ENCODE measurements around the gene FLRT1.
A peak's percentile ranks its signal among the peaks of the same experiment; 100 is the strongest.

FLRT1 gene

DNA sequence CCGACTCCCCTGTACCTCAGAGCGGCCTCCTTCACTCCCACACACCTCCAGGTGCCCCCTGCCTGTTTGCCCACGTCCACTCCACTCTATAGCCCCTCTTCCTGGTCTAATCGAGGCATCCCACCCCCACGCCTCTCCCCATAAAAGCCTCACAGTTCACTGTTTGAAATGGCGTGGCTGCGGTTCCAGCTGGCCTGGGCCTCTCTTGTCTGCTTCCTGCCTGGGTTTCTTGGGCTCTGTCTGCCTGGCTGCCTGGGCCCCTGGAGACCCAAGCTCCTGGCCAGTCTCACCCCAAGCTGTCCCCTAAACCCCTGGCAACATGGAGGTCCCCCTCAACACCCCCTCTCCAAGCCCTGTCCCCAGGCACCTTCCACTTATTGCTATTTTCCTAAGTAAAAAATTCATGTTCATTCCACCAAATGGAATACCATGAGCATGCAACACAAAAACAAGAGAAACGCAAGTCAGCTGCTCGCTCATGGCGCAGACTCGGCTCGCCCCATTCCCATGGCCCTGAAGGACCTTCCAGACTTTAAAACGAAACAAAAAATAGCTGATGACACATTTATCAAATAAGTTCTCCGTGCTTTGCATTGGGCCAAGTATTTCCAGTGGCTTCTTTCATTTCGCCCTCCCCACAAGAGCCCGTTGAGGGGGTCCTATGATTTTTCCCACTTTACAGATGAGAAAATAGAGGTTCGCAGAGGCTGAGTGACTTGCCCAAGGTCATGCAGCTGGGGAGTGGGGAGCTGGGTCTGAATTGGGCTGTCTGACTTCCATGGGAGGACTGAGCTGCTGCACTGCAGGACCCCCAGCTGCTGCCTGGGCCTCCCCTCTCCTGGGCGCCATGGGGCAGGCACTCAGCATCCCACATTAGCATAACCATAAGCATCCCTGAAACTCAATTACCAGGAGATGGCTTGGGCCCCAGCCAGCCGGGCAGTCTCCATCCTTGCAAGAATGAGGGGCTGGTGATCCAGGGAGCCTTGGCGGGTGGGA is 11.7 kb upstream of the FLRT1 start:
- DNase-seq (ENCODE audit: low spot score), result no peak

DNA sequence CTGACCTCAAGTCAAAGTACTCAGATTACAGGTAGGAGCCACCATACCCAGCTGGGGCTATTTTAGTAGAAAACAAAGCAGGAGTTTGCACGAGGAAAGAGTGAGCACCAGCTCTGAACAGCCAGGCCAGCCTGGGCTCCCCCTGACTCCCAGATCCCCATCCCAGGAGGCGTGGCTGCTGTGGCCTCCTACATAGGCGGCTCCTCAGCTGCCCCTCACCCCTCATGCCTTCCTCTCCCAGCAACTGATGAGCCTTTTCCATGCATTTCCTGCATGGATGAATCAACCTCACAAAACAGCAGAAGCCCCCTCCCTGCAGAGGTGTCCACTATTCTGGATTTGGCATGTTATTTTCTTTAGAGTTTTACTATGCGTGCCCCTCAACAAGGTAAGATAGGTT is 10.5 kb upstream of the FLRT1 start:
- DNase-seq (ENCODE audit: low spot score), result peak; percentile 55

DNA sequence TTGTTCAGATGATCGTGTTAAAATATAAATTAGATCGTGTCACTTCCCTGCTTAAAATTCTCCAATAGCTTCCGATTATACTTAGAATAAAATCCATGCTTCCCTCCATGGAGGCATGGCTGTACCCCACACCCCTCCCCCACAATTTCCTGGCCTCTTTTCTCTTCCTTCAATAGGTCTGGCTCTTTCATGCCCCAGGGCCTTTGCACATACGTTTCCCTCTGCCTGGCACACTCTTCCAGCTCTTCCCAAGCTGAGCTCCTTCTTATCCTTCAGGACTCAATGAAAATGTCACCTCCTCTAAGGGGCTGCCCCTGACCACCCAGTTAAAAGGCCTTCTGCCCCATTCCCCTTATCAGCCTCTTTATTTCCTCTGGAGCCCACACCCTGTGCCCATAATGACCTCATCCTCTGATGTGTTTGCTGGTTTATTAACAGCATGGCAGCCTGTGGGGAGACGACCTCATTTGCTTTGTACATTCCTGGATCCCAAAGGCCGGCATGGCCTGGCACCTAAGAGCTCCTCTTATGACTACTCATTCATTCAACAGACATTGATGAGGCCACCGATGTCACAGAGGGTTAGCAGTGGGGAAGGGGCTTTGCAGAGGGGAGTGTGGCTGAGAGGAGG is 9.0 kb upstream of the FLRT1 start:
- DNase-seq (ENCODE audit: low spot score), result no peak

DNA sequence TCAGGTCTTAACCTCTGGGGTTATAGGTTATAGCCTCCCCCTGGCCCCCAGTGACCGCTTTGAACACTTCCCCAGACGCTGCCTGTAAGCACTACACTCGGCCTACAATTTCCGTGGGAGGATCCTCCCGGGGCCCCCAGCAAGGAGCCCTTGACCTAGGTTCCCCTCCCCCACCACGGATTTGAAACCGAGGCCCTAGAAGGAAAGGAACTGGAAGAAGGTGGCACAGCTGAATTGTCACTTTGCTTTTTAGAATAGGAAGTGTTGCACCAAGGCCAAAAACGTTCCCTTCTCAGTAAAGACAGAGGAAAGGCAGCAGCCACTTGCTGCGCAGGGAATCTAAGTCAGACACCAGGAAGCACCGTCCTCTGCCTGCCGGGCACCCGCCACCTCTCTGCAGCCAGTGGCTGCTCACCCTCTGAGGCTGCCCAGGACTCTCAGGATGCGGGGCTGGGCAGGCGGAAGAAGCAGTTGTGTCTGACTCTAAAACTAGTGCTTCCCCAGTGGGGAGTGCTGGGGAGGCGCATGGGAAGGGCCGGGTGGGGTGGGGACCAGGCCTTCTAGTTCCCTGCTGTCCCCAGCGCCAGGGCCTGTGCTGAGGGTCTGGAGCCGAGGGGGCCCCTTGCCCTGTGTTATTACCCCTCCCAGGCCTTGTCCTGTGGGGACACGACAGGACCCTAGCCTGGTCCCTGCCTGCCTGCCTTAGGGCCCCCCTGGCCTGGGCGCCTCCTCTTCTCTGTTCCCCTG is 7.9 kb upstream of the FLRT1 start:
- no peak for DNase-seq (ENCODE audit: low spot score)

DNA sequence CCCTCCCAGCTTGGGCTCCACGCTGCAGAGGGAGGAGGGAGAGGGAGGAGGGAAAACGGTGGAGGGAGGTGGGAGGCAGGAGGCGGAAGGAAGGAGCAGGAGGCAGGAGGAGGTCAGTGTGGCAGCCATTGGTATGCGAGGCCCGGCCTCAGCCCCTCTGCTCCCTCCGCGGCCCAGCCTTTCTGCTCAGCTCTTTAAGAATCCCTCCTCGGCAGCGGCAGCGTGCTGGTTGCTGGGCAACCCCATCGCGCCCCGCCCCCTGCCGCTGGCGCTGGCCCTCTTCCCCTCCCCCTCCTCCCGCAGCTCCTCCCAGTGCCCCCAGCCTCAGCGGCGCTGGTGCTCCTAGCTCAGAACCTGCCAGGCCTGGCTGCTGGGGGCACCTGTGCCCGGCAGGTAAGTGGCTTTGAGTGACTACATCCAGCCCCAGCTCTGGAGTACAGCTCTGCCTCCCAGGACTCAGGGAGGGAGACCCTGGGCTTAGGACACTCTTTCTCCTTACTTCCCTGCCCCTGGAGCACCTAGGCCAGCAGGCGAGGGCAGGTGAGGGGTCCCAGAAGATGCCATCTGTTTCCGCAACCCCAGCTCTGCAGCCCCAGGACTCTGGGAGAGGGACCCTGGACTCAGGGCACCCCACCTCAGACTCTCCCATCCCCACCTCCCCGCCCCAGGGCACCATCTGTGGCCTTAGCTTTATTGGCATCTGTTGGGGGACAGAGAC is 7.2 kb upstream of the FLRT1 start:
- DNase-seq (ENCODE audit: low spot score), result peak; percentile 83

DNA sequence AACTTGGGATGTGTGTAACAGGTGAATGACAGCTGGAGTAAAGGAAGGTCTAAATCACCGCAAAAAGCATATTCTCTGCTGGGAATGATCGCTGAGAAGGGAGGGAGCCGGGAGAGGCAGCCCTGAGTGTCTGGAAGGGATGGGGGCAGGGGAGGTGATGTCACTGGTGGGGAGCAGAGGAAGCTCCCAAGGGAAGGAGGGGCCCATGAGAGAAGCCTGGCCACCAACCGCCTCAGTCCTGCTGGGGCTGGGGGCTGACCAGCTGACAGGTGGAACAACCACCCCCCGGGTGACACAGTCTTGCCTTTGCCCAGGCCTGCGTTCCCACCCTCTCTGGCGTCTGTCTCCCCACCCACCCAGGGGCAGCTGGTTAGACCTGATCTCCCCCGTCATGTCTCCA is 6.0 kb upstream of the FLRT1 start:
- no peak for DNase-seq (ENCODE audit: low spot score)

DNA sequence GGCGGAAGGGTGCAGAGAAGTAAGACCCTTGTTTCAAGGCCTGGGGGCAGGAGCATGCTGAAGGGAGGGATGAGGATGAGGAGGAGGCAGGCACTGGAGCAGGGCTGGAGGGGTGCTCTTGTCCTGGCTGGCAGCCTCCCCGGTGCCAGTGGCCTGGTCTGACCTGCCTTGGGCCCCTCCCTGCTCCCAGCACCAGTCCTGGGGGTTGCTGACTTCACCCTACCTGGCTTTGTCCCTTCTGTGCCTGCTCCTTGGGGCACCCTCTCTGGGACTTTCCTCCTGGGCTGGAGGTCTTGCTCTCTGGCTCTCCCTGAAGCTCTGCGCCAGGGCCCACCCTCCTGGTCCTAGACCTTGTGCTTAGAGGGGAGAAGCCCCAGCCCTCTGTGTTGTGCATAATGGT is 4.7 kb upstream of the FLRT1 start:
- no peak for DNase-seq (ENCODE audit: low spot score)

DNA sequence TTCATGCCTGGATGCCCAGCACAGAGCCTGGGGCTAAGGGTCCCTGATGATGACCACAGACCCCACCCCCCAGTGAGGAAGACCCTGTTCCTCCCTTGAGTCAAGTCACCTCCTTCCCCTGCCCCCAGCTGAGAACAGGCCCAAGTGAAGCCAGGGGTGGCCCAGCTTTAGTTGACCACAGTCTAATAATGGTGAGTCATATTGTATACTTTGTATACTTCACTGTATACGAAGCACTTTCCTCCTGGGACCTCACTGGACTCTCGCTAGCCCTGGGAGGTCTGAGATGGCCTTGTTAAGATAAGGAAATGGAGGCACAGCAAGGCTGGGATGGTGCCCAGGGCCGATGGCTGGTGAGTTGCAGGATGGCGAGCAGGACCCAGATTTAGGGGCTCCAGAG is 3.7 kb upstream of the FLRT1 start:
- no peak for DNase-seq (ENCODE audit: low spot score)

DNA sequence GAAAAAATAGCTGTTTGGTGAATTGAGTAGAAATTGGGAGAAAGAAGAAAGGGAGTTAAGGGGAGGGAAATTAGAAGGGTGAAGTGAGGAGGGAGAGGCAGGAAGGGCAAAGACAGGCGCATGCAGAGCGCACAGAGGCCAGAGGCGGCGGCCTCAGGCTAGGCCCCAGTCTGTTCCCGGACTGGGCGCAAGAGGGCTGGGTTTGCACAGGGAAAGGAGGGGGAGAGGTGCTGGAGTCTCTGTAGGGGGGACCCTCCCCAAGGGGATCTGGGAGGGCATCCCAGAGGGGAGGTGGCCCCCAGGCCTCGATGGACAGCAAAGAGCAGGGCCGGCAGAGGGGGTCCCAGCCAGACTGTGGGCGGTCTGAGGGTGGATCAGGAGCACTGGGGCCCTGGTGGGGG is 1.3 kb upstream of the FLRT1 start:
- DNase-seq (ENCODE audit: low spot score), result no peak

DNA sequence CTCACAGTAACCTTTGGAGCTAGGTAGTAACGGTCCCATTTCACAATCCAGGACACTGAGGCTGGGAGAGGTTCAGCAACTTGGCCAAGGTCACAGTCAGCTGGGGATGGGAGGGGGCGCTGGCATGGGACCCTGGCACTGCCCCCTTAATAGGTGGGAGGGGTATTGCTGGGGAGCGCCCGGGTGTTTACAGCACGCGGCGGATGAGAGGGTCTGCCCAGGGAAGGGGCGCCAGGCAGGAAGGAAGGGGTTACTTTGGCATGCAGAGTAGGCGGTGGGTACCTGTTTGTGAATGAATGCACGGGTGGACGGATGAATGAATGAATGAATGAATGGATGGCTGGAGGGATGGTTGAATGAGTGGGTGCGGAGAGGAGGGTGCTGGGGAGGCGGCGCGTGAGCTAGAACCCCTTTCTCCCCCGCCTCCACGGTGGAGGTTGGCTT is 628 bp upstream of the FLRT1 start:
- DNase-seq (ENCODE audit: low spot score), result no peak

DNA sequence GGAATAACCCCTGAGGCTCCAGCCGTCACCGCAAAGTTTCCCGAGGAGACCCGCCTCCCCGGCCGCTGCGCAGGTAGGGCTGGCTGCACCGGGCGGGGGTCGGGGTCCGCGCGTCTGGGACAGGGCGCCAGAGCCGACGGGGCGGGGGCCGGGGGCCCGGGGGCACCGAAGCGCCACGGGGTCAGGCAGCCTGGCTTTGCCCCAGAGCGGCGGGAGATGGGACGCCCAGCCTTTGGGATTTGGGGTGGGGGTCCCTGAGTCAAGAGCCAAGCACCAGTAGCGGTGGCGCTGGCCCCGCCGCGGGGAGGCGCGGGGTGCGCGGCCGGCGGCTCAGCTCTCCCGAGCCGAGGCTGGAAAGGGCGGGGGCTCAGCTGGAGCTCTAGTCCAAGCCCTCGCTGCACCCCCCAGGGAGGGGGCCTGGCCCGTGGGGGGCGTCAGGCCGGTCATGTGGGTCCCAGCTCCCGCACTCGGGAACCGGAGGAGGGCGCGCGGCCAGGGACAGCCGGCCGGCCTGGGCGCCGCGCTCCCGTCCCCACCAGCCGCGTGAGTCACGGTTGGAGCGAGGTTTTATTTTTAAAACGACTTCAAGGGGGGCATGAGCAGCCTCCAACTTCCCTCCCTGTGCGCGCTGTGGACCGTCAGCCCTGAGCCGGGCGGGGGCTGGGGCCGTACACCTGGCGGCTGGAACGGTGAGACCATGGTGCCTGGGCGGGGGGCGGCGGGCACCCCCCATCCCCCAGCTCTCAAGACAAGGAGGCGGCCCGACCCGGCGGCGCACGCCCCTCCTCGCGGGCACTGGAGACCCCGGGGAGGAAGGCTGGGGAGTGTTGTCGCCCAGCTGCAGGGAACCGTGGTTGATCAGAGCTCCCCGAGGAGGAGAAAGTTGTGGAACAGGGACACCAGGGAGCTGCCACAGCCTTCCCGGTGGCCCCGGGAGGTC is 626 bp downstream of the FLRT1 start:
- DNase-seq (ENCODE audit: low spot score), result peak; percentile 68

DNA sequence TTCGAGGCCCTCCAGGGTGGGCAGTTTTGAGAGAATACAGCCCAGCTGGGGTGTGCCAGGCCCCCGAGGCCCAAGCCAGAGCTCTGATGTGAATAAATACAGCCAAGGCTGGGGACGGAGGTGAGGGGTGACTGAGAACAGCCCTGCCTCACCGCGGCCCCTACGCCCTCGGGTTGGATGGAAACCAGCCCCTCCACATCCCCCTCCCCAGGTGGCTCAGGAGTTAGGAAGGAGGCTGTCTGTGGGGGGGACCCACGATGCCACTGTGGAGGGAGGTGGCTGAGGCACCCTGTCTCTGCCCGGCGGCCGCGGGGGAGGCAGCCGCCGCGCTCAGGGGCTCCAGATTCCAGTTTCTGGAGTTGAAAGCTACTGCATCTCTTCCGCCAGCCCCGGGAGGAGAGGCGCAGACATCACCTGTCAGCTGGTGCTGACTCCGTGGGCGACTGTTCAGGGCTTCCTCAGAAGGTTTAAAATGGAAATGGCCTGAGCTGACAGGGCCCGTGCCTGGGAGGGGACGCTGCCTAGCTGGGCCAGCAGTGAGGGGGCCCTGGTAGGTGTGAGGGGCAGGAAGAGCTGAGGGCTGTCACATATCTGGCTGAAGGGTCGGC is 1.4 kb downstream of the FLRT1 start:
- no peak for DNase-seq (ENCODE audit: low spot score)

DNA sequence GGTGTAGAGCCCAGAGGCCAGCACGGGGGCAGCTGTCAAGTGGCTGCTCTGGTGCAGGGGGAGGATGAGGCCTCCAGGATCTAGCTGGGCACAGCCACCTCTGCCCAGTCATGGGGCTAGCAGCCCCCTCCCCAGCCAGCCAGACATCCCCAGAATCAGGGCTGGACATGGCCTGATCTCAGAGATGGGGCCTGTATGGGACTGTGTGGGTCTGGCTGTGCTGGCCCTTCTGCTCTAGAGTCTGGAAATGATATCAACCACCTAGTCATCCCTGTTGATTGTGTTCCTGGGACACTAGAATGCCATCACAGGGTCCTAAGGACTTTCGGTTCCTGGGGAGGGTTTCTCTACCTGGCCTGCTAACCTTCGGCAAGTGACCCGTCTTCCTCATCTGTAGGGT is 2.8 kb downstream of the FLRT1 start:
- no peak for DNase-seq (ENCODE audit: low spot score)

DNA sequence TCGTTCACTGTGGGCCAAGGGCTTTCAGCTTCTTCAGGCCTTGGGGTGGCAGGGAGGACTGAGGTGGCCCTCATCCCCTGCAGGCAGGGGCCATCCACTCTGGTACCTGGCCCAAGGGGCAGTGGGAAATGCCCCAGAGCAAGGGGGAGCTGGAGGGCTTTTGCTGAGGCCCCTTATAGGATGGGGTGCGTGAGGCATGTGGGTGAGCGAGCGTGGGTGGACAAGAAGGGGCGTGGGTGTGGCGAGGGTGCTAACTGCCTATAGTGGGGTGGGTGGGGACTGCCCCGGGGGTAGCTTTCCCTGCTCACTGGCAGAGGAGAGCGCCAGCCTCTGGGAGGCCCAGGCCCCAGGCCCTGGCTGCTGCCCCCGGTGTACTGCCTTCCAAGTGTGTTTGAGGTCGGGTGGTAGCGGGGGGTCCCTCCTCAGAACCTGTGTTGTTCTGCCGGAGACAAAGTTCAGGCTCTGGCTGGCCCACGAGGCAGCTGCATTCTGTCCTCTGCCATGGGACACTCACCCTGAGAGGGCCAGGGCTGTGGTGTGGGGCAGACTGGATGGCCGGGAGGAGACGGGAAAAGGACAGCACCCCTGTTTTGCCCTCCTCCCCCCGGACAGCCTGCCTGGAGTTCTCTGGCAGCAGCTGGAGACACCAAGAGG is 3.4 kb downstream of the FLRT1 start:
- no peak for DNase-seq (ENCODE audit: low spot score)

DNA sequence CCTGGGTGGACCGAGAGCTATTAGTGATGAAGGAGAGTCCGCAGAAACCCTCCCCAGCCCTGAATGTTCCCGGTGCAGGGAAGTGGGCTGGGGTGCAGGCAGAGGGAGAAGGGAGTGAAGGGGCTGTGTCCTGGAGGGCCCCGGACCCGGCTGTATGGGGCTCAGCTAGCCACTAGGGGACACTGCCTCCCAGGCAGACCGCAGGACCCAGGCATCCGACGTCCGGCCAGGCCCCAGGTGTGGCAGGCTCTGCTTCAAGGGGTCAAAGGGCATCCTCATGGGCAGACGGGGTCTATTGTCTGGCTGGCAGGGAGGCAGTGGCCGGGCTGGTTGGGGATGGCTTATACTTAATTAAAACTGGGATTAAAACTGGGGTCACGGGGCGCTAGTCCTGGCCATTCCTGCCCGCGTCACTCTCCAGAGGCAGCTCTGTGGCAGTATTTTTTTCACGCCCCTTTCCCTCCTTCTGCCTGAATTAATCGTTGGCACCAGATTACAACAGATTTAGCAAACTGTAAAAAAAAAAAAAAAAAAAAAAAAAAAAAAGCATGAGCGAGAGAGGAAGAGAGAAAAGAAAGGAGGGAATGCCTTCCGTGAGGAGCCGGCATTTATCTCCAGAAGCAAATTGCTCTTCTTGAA is 5.1 kb downstream of the FLRT1 start:
- DNase-seq (ENCODE audit: low spot score), result peak; percentile 83

DNA sequence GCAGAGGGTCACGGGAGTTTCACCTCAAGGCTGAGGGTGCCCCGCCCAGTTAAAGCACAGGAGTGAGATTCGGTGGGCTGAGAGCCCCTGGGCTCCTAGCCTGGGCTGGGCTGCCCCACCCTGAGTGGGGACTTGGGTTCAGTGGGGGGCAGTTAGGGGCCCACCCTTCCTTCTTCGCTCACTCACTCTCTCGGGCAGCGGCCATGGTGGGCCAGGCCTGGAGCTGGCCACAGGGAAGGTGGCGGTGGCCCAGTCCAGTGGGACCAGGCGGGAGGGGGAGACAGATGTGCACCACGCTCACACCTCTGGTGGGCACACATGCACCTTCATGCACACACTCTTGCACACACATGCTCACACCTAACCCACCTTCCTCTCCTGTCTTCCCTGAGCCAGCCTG is 6.1 kb downstream of the FLRT1 start:
- no peak for DNase-seq (ENCODE audit: low spot score)

DNA sequence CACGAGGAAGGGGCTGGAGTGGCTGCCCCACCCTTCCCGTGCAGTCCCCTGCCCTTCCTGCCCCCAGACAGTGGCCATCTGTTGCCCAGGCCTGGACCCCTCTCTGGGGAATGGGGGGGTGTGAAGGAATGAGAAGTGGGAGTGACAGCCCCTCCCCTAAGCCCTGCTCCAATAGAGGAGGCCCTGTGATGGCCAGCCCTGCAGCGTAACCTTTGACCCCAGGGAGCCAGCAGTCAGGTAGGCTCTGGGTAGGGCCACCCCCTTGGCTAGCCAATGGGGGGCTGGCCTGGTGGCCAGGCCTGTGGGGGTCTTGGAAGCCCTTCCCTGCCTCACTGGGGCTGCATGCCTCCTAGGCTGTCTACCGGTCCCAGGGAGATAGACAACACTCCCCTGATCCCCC is 6.6 kb downstream of the FLRT1 start:
- no peak for DNase-seq (ENCODE audit: low spot score)

DNA sequence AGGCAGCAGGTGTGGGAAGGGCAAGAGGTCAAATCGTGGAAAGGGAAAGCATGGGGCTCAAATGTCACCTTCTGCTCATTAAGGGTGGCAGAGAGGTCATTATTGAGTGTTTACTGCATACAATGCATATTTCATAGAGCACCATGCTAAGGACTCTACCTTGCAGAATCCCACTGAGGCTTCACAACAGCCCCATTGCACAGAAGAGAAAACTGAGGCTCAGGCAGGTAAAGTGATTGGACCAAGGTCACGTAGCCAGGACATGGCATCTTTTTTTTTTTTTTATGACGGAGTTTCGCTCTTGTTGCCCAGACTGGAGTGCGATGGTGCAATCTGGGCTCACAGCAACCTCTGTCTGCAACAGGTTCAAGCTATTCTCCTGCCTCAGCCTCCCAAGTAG is 7.8 kb downstream of the FLRT1 start:
- no peak for DNase-seq (ENCODE audit: low spot score)

DNA sequence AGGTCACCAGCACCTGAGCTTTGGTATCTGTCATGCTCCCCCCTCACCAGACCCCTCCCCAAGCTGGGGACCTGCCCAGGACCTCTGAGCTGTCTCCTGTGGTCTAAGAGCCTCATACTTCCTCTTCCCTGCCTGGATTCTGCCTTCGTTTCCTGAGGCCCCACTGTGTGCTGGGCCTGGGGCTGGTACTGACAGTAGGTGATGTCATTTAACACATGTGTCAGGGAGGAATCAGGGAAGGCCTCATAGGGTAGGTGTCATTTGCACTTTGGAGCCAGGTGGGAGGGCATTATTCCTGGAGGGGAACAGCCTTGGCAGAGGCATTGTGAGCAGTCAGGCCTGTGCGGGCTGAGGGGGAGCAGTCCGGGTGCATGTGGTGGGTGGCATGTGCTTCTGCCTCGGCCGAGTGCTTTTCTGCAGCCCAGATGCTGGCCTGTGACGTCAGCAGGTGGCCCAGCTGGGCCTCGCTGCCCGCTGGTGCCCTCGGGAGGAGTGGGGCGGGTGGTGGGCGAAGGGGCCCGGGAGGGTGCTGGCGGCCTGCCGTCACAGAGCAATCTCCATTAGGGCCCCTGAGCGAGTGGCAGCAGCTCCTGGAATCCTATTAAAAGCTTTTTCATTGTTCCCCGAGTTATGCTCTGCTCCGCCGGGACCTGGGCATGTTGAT is 9.1 kb downstream of the FLRT1 start:
- no peak for DNase-seq (ENCODE audit: low spot score)
